ENCODE results near the gene LHFPL3.

DNA sequence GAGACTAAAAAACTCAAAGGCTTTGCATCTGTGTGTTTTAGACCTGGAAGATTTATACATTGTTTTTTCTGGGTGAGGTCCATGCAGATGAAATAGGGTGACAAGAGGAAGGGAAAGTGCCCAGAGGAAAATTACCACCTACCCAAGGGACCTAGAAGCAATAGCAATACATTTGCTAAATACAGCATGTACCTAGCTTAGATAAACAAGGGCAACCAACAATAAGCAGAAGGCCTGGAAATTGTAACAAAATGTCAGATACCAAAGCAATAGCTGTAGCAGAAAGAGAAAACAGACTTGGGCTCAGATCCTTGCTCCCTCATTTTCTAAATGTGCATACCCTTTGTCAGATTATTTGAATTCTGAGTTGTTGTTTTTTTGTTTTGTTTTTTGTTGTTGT lies 367.2 kb downstream of the LHFPL3 start:
- TF ChIP-seq, protein P1, sequence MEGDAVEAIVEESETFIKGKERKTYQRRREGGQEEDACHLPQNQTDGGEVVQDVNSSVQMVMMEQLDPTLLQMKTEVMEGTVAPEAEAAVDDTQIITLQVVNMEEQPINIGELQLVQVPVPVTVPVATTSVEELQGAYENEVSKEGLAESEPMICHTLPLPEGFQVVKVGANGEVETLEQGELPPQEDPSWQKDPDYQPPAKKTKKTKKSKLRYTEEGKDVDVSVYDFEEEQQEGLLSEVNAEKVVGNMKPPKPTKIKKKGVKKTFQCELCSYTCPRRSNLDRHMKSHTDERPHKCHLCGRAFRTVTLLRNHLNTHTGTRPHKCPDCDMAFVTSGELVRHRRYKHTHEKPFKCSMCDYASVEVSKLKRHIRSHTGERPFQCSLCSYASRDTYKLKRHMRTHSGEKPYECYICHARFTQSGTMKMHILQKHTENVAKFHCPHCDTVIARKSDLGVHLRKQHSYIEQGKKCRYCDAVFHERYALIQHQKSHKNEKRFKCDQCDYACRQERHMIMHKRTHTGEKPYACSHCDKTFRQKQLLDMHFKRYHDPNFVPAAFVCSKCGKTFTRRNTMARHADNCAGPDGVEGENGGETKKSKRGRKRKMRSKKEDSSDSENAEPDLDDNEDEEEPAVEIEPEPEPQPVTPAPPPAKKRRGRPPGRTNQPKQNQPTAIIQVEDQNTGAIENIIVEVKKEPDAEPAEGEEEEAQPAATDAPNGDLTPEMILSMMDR (CRISPR knock-in tag; IDR thresholded peaks at IDR 0.05), result no peak
- TF ChIP-seq GPN1 (CRISPR knock-in tag; IDR thresholded peaks at IDR 0.05; ENCODE audit: borderline replicate concordance) (no peak), SRF (IDR thresholded peaks at IDR 0.05; ENCODE audit: low read depth, low read length) (no peak), ELK4 (CRISPR knock-in tag; IDR thresholded peaks at IDR 0.05; ENCODE audit: borderline replicate concordance) (no peak), MIER2 (CRISPR knock-in tag; IDR thresholded peaks at IDR 0.05) (no peak)
